Measurements from ENCODE around the gene PI4KA. TPM values are rescaled to one million over a fixed set of nuclear protein-coding genes. Genes with fewer than 3 reads are reported as not detected.
A peak's percentile ranks its signal among the peaks of the same experiment; 100 is the strongest.

PI4KA gene
- total RNA-seq, 1 experiment from 2014 or later, result 65.8 TPM

GRCh38 chr22:20877715-20878114, 19.1 kb upstream of the PI4KA start:
- WGBS (ENCODE audit: extremely low coverage, insufficient read length, low lambda C conversion rate), result no CpG with 5 or more reads among the region's 3 CpGs
- no peaks in the 10 kb centered on the region for H3K23me2 ChIP-seq (ENCODE audit: insufficient read length, low read depth, low read length, poor library complexity, severe bottlenecking)
- no peak overlapping the region for H3K14ac ChIP-seq (ENCODE audit: insufficient read depth, low read length)
- H3K4me3 Mint-ChIP-seq, result no peak overlapping the region
- no peak for TF ChIP-seq CTCF (conservative IDR thresholded peaks at IDR 0.05)
- H3K4me1 ChIP-seq (ENCODE audit: insufficient read depth, low read length), result no peaks in the 10 kb centered on the region
- no peaks in the 10 kb centered on the region for H3K9me3 ChIP-seq (ENCODE audit: control insufficient read depth, low read depth, low read length)
- H2BK5ac ChIP-seq (ENCODE audit: insufficient read length, low read length), result no peak overlapping the region
- H3K79me2 ChIP-seq (ENCODE audit: insufficient read depth, low read length), result no peaks in the 10 kb centered on the region
- no peak overlapping the region for H4K91ac ChIP-seq (ENCODE audit: insufficient read length, low read depth, low read length)
- H3K23ac ChIP-seq (ENCODE audit: insufficient read length, low read depth, low read length), result no peak overlapping the region
- no peaks in the 10 kb centered on the region for H3K27me3 ChIP-seq (ENCODE audit: insufficient read depth, low read length)
- no peak overlapping the region for H2BK15ac ChIP-seq (ENCODE audit: low read depth, low read length)
- no peak overlapping the region for H4K5ac ChIP-seq (ENCODE audit: insufficient read length, low read depth, low read length)
- H3K27ac ChIP-seq (ENCODE audit: insufficient read length, low read depth, low read length), result no peak overlapping the region
- H3K27ac Mint-ChIP-seq, result peak overlapping the region in 2 of 3 experiments; percentile 16 to 64; a peak in 1 of 7 replicates
- no peaks in the 10 kb centered on the region for H3K27me3 Mint-ChIP-seq (ENCODE audit: low read depth)
- H2BK12ac ChIP-seq (ENCODE audit: insufficient read length, low read depth, low read length), result no peak overlapping the region
- H3K9ac ChIP-seq (ENCODE audit: extremely low read depth, insufficient read length, low read length), result no peak overlapping the region
- no peak overlapping the region for H2AK5ac ChIP-seq (ENCODE audit: insufficient read length, low read length)
- peaks cover 0 to 2% of the 10 kb centered on the region in 2 experiments; a peak in 1 of 5 replicates for H3K9me3 Mint-ChIP-seq
- no peaks in the 10 kb centered on the region for H4K20me1 ChIP-seq (ENCODE audit: control insufficient read depth, insufficient read depth, insufficient read length)
- no peak overlapping the region for H2AFZ ChIP-seq (ENCODE audit: low read length)
- H3K4me2 ChIP-seq (ENCODE audit: insufficient read depth, insufficient read length, low read length), result no peak overlapping the region
- H3K79me1 ChIP-seq (ENCODE audit: insufficient read depth, low read depth, low read length, poor library complexity, severe bottlenecking), result no peaks in the 10 kb centered on the region
- no peak for DNase-seq
- H2BK120ac ChIP-seq (ENCODE audit: low read depth, low read length, poor library complexity, severe bottlenecking), result no peak overlapping the region
- H3K4me1 Mint-ChIP-seq, result peaks cover 5% of the 10 kb centered on the region in 2 experiments
- no peak overlapping the region for H3K56ac ChIP-seq (ENCODE audit: insufficient read length, low read depth, low read length)
- no peak overlapping the region for H3T11ph ChIP-seq (ENCODE audit: low read length)
- no peak overlapping the region for H3K18ac ChIP-seq (ENCODE audit: insufficient read length, low read depth, low read length)
- H4K8ac ChIP-seq (replicated peaks; ENCODE audit: insufficient read length, low read depth, low read length), result no peak overlapping the region
- no peak overlapping the region for H3K4ac ChIP-seq (ENCODE audit: low read depth, low read length)
- H3K36me3 Mint-ChIP-seq (ENCODE audit: insufficient read depth in 1 of 3, low read depth in 3 of 3), result peaks cover 2 to 35% (median 9%) of the 10 kb centered on the region in 3 experiments; a peak in 5 of 7 replicates
- no peak overlapping the region for H2BK20ac ChIP-seq (ENCODE audit: low read depth, low read length, poor library complexity, severe bottlenecking)
